Rectal smooth muscle tissue (tissue), 1 donor: ENCODE data around the gene CCDC40.

ENCODE experiments used
- H3K27ac ChIP-seq: one replicate; pipeline ENCODE4 v1.7.0; 2013; ENCODE audit warnings: low read depth, low read length, inconsistent platforms
- H3K27me3 ChIP-seq: one replicate; pipeline ENCODE4 v1.7.0; 2013; ENCODE audit warnings: low read length; ENCODE audit not compliant: control insufficient read depth, insufficient read depth
- H3K36me3 ChIP-seq: one replicate; pipeline ENCODE4 v1.7.0; 2013; ENCODE audit warnings: low read length; ENCODE audit not compliant: control insufficient read depth, insufficient read depth
- H3K4me1 ChIP-seq: one replicate; pipeline ENCODE4 v1.7.0; 2013; ENCODE audit warnings: low read length; ENCODE audit not compliant: control insufficient read depth, insufficient read depth
- H3K4me3 ChIP-seq: one replicate; pipeline ENCODE4 v1.7.0; 2013; ENCODE audit warnings: low read length
- H3K9ac ChIP-seq: one replicate; pipeline ENCODE4 v1.7.0; 2013; ENCODE audit warnings: low read length

CCDC40 gene

DNA sequence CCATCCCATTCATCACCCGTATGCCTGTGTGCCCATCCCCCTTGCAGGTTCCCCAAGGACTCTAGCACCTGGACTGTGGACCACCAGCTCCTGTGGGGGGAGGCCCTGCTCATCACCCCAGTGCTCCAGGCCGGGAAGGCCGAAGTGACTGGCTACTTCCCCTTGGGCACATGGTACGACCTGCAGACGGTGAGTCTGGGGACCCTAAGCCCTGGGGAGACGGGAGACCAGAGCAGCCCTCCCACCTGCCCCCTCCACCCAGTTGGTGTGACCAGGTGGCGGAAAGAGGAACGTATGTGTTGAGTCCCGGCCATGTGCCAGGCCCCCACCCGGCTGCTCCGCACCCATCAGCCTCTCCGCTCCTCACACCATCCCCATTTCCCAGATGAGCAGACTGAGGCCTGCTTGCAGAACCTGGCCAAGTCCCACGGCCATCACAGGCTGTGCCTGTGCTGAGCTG lies 80.5 kb downstream of the CCDC40 start:
- no peak overlapping the region for H3K4me3 ChIP-seq
- H3K27ac ChIP-seq = no peak overlapping the region
- no peak overlapping the region for H3K9ac ChIP-seq
- no peaks in the 10 kb centered on the region for H3K27me3 ChIP-seq
- H3K4me1 ChIP-seq = no peaks in the 10 kb centered on the region
- no peaks in the 10 kb centered on the region for H3K36me3 ChIP-seq

DNA sequence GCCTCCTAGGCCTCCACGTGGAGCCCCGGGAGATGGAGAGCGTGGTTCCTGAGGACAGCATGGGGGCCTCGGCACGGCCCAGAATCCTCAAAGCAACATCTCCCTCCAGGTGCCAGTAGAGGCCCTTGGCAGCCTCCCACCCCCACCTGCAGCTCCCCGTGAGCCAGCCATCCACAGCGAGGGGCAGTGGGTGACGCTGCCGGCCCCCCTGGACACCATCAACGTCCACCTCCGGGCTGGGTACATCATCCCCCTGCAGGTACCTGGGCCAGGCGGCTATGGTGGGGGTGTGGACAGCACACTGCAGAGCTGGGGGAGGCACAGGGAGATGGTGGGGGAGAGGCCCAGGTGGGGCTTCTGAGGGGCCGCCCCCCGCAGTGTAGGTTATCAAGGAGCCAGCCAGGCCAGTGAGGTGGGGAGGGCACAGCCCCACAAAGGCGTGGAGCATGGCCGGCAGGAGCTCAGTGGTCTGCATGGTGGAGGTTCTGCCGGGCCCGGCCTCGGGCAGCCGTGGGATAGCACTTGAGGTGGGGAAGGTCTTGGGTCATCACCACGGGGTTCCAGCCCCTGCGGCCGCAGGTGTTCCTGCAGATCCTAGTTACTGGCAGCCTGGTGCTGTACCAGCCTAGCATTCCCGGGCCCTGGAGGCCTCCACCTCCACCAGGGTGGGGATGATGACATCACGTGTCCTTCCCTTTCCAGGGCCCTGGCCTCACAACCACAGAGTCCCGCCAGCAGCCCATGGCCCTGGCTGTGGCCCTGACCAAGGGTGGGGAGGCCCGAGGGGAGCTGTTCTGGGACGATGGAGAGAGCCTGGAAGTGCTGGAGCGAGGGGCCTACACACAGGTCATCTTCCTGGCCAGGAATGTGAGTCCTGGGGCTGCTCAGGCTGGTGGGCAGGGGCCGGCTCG lies 81.3 kb downstream of the CCDC40 start:
- no peaks in the 10 kb centered on the region for H3K4me1 ChIP-seq
- no peak overlapping the region for H3K4me3 ChIP-seq
- H3K27ac ChIP-seq = no peak overlapping the region
- H3K9ac ChIP-seq = no peak overlapping the region
- no peaks in the 10 kb centered on the region for H3K36me3 ChIP-seq
- H3K27me3 ChIP-seq = no peaks in the 10 kb centered on the region

DNA sequence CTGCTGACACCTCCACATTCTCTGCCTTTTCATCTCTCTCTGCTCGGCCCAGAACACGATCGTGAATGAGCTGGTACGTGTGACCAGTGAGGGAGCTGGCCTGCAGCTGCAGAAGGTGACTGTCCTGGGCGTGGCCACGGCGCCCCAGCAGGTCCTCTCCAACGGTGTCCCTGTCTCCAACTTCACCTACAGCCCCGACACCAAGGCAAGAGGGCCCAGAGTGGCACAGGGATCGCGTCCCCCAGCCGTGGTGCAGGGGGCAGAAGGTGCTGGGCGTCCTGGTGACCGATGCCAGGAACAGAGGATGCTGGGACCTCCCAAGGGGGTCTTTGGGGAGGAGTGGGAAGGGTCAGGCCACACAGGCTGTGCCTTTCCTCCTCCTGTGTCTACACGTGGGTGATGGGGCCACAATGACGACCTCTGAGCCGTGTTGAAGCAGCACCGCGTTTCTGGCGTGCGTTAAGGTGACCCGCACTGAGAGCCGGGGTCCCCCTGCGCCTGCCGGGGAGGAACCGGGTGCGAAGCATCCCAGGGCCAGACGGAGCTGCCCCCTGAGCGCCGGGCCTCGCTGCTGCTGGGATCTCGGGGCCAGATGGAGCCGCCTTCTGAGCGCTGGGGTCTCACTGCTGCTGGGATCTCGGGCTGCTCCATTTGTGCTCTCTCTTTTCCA lies 82.3 kb downstream of the CCDC40 start:
- H3K27me3 ChIP-seq = peaks cover under 1% of the 10 kb centered on the region

DNA sequence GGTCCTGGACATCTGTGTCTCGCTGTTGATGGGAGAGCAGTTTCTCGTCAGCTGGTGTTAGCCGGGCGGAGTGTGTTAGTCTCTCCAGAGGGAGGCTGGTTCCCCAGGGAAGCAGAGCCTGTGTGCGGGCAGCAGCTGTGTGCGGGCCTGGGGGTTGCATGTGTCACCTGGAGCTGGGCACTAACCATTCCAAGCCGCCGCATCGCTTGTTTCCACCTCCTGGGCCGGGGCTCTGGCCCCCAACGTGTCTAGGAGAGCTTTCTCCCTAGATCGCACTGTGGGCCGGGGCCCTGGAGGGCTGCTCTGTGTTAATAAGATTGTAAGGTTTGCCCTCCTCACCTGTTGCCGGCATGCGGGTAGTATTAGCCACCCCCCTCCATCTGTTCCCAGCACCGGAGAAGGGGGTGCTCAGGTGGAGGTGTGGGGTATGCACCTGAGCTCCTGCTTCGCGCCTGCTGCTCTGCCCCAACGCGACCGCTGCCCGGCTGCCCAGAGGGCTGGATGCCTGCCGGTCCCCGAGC lies 82.9 kb downstream of the CCDC40 start:
- Histone ChIP-seq H3K36me3 (no peaks in the 10 kb centered on the region), H3K4me3 (no peak overlapping the region), H3K9ac (no peak overlapping the region), H3K4me1 (no peaks in the 10 kb centered on the region), H3K27ac (no peak overlapping the region), H3K27me3 (peaks cover 3% of the 10 kb centered on the region)

More for the DNA sequence above, 82.3 kb downstream of the CCDC40 start:
- Histone ChIP-seq H3K27ac (no peak overlapping the region), H3K9ac (no peak overlapping the region), H3K4me1 (no peaks in the 10 kb centered on the region), H3K36me3 (no peaks in the 10 kb centered on the region), H3K4me3 (no peak overlapping the region)

DNA sequence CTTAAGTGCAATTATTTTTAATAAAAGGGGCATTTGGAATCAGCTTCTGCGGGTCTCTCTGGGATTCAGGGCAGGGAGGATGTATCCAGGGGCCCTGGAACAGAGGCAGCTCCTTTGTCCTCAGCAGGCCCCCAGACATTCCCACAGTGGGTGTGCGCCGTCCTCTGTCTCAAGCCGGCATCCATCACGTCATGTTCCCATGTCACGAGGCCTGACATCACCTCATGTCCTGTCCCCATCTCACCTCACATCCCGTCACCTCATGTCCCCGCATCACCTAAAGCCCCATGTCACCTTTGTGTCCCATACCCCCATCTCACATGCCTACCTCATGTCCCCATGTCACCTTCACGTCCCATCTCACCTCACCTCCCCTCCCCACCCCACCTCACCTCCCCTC lies 83.4 kb downstream of the CCDC40 start:
- Histone ChIP-seq H3K4me1 (no peaks in the 10 kb centered on the region), H3K9ac (no peak overlapping the region), H3K27ac (no peak overlapping the region), H3K27me3 (peaks cover 3% of the 10 kb centered on the region), H3K36me3 (no peaks in the 10 kb centered on the region), H3K4me3 (no peak overlapping the region)

DNA sequence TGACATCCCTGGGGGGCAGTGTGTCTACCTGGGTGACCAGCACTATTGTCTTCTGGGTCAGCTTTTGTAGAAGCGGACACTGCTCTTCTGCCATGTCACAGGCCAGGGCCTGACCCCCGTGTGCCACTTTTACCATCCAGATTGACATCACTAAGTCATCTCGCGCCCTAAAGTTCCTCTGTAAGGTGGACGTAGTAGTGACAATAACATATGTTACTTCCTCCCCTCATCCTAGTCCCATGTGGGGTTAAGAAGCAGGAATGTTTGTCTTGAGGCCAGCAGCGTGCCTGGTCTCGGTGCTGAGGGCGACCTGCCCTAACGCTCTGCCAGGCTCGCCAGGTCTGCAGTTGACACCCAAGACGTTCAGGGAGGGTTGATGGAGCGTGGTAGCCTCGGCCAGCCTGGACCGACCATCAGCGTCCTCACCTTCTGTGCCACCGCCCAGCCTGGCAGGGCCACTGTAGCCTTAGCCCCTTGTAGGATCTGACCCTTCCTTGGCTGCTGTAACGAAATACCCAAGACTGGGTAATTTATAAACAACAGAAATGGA lies 85.7 kb downstream of the CCDC40 start:
- Histone ChIP-seq H3K4me1 (no peaks in the 10 kb centered on the region), H3K27me3 (peaks cover 3% of the 10 kb centered on the region), H3K9ac (no peak overlapping the region), H3K4me3 (no peak overlapping the region), H3K36me3 (no peaks in the 10 kb centered on the region), H3K27ac (no peak overlapping the region)

DNA sequence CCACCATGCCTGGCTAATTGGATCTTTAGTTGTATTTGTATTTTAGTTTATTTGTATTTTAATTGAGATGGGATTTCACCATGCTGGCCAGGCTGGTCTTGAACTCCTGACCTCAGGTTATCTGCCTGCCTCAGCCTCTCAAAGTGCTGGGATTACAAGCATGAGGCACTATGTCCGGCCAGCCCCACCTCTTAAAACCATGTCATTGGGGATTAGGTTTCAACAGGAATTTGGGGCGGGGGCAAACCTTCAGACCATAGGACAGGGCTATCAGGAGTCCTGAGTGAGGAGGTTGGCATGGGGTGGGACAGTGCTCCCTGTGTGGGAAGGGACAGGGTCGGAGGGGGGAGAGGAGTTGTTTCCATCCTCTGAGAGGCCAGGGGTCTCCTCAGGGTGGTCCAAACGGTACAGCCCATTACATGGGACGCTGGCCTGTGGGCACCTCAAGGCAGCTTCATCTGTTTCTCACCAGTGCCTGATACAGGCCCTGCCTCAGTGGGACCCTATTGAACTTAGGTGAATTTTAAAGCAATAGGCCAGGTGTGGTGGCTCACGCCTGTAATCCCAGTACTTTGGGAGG lies 86.6 kb downstream of the CCDC40 start:
- Histone ChIP-seq H3K27me3 (peaks cover 3% of the 10 kb centered on the region), H3K9ac (no peak overlapping the region), H3K27ac (no peak overlapping the region), H3K36me3 (no peaks in the 10 kb centered on the region), H3K4me1 (no peaks in the 10 kb centered on the region), H3K4me3 (no peak overlapping the region)

DNA sequence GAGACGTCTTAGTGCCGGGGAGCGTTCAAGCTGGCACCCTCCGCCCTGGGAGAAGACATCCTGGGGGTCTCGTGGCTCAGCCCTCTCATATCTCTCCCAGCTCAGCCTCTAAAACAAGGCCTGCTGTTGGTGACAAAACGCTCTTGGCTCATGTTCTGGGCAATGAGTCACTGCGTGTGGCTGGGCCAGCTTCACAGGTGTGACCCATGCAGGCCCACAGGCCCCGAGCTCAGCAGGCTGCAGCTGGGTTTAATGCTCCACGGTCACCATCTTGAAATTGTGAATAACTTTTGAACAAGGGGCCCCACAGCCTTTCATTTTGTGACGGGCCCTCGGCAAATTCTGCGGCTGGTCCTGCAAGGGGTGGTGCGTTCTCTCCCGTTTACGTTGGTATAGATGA lies 87.3 kb downstream of the CCDC40 start:
- no peak overlapping the region for H3K9ac ChIP-seq
- H3K4me1 ChIP-seq = no peaks in the 10 kb centered on the region
- H3K4me3 ChIP-seq = no peak overlapping the region
- no peak overlapping the region for H3K27ac ChIP-seq
- H3K36me3 ChIP-seq = no peaks in the 10 kb centered on the region
- peaks cover 3% of the 10 kb centered on the region for H3K27me3 ChIP-seq

DNA sequence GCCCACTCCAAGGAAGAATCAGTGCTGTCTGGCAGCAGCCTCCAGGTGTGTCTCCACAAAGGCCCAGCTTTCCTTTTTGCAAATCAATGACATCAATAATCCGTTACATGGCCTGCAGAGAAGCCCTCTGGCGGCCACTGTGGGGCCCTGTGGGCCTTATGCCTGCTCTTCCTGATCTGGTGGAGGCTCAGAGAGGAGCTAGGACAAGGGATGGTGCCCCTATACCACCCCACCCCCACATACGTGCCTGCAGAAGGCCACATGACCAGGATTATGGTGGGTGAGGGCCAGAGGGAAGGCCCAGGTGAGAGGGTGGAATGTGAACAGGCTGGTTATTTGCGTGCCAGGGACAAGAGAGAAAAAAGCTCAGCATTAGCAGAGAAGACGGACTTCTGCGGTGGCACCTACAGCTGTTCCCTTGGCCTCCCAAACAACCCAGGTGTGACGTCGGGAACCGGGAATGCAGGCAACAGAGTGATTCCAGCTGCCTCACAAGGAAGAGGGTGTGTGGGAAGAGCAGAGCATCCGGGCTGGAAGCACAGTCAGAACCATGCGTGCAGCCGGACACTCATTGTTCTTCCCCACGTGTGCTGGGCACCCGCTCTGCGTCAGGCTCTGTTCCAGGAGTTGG lies 88.0 kb downstream of the CCDC40 start:
- Histone ChIP-seq H3K4me1 (no peaks in the 10 kb centered on the region), H3K9ac (no peak overlapping the region), H3K36me3 (no peaks in the 10 kb centered on the region), H3K4me3 (no peak overlapping the region), H3K27me3 (peaks cover 3% of the 10 kb centered on the region), H3K27ac (no peak overlapping the region)

DNA sequence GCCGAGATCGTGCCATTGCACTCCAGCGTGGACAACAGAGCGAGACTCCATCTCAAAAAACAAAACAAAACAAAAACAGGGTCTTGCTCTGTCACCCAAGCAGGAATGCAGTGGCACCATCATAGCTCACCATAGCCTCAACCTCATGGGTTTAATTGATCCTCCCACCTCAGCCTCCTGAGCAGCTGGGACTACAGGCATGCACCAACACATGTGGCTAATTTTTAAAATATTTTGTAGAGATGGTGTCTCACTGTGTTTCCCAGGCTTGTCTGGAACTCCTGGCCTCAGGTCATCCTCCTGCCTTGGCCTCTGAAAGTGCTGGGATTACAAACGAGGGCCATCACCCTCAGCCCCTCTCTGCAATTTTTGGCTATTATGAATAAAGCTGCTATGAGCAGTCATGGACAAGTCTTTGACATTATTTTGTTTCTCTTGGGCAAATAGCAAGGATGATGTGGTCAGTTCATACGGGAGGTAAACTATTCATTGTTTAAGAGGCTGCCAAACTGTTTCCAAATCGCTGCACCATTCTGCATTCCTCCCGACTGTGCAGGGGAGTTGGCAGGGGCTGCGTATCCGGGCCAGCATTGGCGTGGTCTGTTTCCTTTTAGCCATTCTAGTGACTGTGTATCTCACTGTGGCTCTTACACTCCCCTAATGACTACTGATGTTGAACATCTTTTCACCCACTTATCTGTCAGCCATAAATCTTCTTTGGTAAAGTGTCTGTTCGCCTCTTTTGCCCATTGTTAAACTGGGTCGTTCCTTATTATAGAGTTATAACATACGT lies 89.4 kb downstream of the CCDC40 start:
- Histone ChIP-seq H3K27me3 (peaks cover 3% of the 10 kb centered on the region), H3K27ac (no peak overlapping the region), H3K36me3 (no peaks in the 10 kb centered on the region), H3K4me1 (no peaks in the 10 kb centered on the region), H3K4me3 (no peak overlapping the region), H3K9ac (no peak overlapping the region)

DNA sequence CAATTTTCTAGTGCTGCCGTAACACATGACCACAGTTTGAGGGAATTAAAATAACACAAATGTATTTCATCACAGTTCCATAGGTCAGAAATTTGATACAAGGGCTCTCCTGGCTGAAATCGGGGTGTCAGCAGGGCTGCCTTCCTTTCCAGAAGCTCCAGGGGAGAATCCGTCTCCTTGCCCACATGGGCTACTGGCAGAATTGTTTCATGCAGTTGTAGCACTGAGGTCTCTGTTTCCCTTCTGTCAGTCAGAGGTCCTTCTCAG lies 89.9 kb downstream of the CCDC40 start:
- Histone ChIP-seq H3K4me3 (no peak overlapping the region), H3K36me3 (no peaks in the 10 kb centered on the region), H3K27ac (no peak overlapping the region), H3K9ac (no peak overlapping the region), H3K27me3 (peaks cover 3% of the 10 kb centered on the region), H3K4me1 (no peaks in the 10 kb centered on the region)
